ENCODE results near the gene SRRM2. TPM values are rescaled to one million over a fixed set of nuclear protein-coding genes. Genes with fewer than 3 reads are reported as not detected.

Gene SRRM2
- total and polyA plus RNA-seq, 4 donors: 316 to 589 (median 447) TPM

GRCh38 chr16:2757344-2757743, 4.9 kb downstream of the SRRM2 start:
- H3K9me3 ChIP-seq (ENCODE audit: control insufficient read depth in 4 of 4, insufficient read depth in 3 of 4, low read length in 3 of 4): peaks cover 0 to 2% (median 0%) of the 10 kb centered on the region in 4 donors
- peaks cover 41 to 56% (median 47%) of the 10 kb centered on the region in 4 donors for H3K36me3 ChIP-seq (ENCODE audit: control insufficient read depth in 4 of 4, insufficient read depth in 4 of 4, low read length in 4 of 4)
- DNase-seq: no peak
- TF ChIP-seq CTCF (IDR thresholded peaks at IDR 0.05; ENCODE audit: control extremely low read depth, extremely low read depth): no peak
- 82 to 86% methylated on average over 11 of the region's 11 CpGs for WGBS, 2 donors
- H3K4me1 ChIP-seq (ENCODE audit: control insufficient read depth in 5 of 5, insufficient read depth in 5 of 5, low read length in 5 of 5): peaks cover 7 to 18% (median 14%) of the 10 kb centered on the region in 5 donors
- no peak overlapping the region for H3K27ac ChIP-seq (ENCODE audit: low read depth in 1 of 2, low read length in 1 of 2)
- H3K9ac ChIP-seq (ENCODE audit: insufficient read depth in 1 of 2, low read length in 2 of 2): no peak overlapping the region
- ATAC-seq (ENCODE audit: insufficient read depth, low FRiP score): no peak
- no peaks in the 10 kb centered on the region for H3K27me3 ChIP-seq (ENCODE audit: control insufficient read depth in 3 of 3, insufficient read depth in 3 of 3, low read length in 2 of 3)
- no peak overlapping the region for H3K4me3 ChIP-seq

- TF ChIP-seq CTCF (IDR thresholded peaks at IDR 0.05; ENCODE audit: control extremely low read depth, extremely low read depth): no peak
- H3K27ac ChIP-seq (ENCODE audit: low read depth in 1 of 2, low read length in 1 of 2): no peak overlapping the region
- no peak overlapping the region for H3K9ac ChIP-seq (ENCODE audit: insufficient read depth in 1 of 2, low read length in 2 of 2)
- peaks cover 0 to 2% (median 0%) of the 10 kb centered on the region in 5 donors for H3K4me1 ChIP-seq (ENCODE audit: control insufficient read depth in 5 of 5, insufficient read depth in 5 of 5, low read length in 5 of 5)
- H3K36me3 ChIP-seq (ENCODE audit: control insufficient read depth in 4 of 4, insufficient read depth in 4 of 4, low read length in 4 of 4): peaks cover 73 to 96% (median 84%) of the 10 kb centered on the region in 4 donors
- ATAC-seq (ENCODE audit: insufficient read depth, low FRiP score) (no peak), DNase-seq (no peak)
- H3K27me3 ChIP-seq (ENCODE audit: control insufficient read depth in 3 of 3, insufficient read depth in 3 of 3, low read length in 2 of 3): no peaks in the 10 kb centered on the region
- no peak overlapping the region for H3K4me3 ChIP-seq
- peaks cover 0 to 4% (median 1%) of the 10 kb centered on the region in 4 donors for H3K9me3 ChIP-seq (ENCODE audit: control insufficient read depth in 4 of 4, insufficient read depth in 3 of 4, low read length in 3 of 4)
- 93 to 100% methylated on average over 10 of the region's 10 CpGs for WGBS, 2 donors
These were observed 9.0 kb downstream of the SRRM2 start for GRCh38 chr16:2761472-2761871.

GRCh38 chr16:2761886-2762583, 9.6 kb downstream of the SRRM2 start:
- 98 to 99% methylated on average over 42 of the region's 42 CpGs for WGBS, 2 donors
- H3K36me3 ChIP-seq (ENCODE audit: control insufficient read depth in 4 of 4, insufficient read depth in 4 of 4, low read length in 4 of 4): peaks cover 78 to 98% (median 89%) of the 10 kb centered on the region in 4 donors
- no peak overlapping the region for H3K4me3 ChIP-seq
- no peak overlapping the region for H3K9ac ChIP-seq (ENCODE audit: insufficient read depth in 1 of 2, low read length in 2 of 2)
- TF ChIP-seq CTCF (IDR thresholded peaks at IDR 0.05; ENCODE audit: control extremely low read depth, extremely low read depth): no peak
- H3K27ac ChIP-seq (ENCODE audit: low read depth in 1 of 2, low read length in 1 of 2): no peak overlapping the region
- no peaks in the 10 kb centered on the region for H3K27me3 ChIP-seq (ENCODE audit: control insufficient read depth in 3 of 3, insufficient read depth in 3 of 3, low read length in 2 of 3)
- H3K4me1 ChIP-seq (ENCODE audit: control insufficient read depth in 5 of 5, insufficient read depth in 5 of 5, low read length in 5 of 5): no peaks in the 10 kb centered on the region
- ATAC-seq (ENCODE audit: insufficient read depth, low FRiP score) (no peak), DNase-seq (no peak)
- peaks cover 0 to 4% (median 1%) of the 10 kb centered on the region in 4 donors for H3K9me3 ChIP-seq (ENCODE audit: control insufficient read depth in 4 of 4, insufficient read depth in 3 of 4, low read length in 3 of 4)
